GM18499 (cell line): Measurements from ENCODE around the gene NECTIN4.

Experiments
- ATAC-seq: cut with Tn5 transposase; IDR thresholded peaks from one replicate; pipeline ENCODE4 v1.9.1; 2021; ENCODE audit warnings: moderate number of reproducible peaks; ENCODE audit not compliant: insufficient read depth, unreplicated experiment

The NECTIN4 gene

GRCh38 chr1:161083748-161084596, 5.4 kb downstream of the NECTIN4 start:
- ATAC-seq = no peak

GRCh38 chr1:161082996-161083747, 6.2 kb downstream of the NECTIN4 start:
- ATAC-seq = no peak

- ATAC-seq = no peak
Observed at GRCh38 chr1:161082483-161082882, 6.9 kb downstream of the NECTIN4 start.

- no peak for ATAC-seq
Observed at GRCh38 chr1:161081519-161081918, 7.8 kb downstream of the NECTIN4 start.

- ATAC-seq = no peak
Observed at GRCh38 chr1:161080441-161081405, 8.6 kb downstream of the NECTIN4 start.

- no peak for ATAC-seq
Observed at GRCh38 chr1:161079436-161080110, 9.8 kb downstream of the NECTIN4 start.

- ATAC-seq = no peak
Observed at GRCh38 chr1:161077426-161077825, 11.9 kb downstream of the NECTIN4 start.

GRCh38 chr1:161076410-161076809, 12.9 kb downstream of the NECTIN4 start:
- ATAC-seq = no peak

- ATAC-seq = no peak
Observed at GRCh38 chr1:161074676-161075368, 14.5 kb downstream of the NECTIN4 start.

- ATAC-seq = no peak
Observed at GRCh38 chr1:161073474-161074121, 15.8 kb downstream of the NECTIN4 start.

GRCh38 chr1:161072751-161073449, 16.5 kb downstream of the NECTIN4 start:
- no peak for ATAC-seq

- no peak for ATAC-seq
Observed at GRCh38 chr1:161071886-161072371, 17.4 kb downstream of the NECTIN4 start.

- ATAC-seq = no peak
Observed at GRCh38 chr1:161070761-161071160, 18.6 kb downstream of the NECTIN4 start.

- ATAC-seq = peak; percentile 62
Observed at GRCh38 chr1:161069731-161070270, 19.6 kb downstream of the NECTIN4 start, which contains the start of gene ARHGAP30. ARHGAP30 (minus strand) TSS chr1:161069891; CDS start chr1:161069624, 267 bp downstream.

GRCh38 chr1:161069241-161069640, 20.1 kb downstream of the NECTIN4 start:
- no peak for ATAC-seq

GRCh38 chr1:161068306-161069234, 20.8 kb downstream of the NECTIN4 start:
- no peak for ATAC-seq

GRCh38 chr1:161066694-161067093, 22.7 kb downstream of the NECTIN4 start:
- no peak for ATAC-seq
